ENCODE measurements around the gene CLRN2. TPM values are rescaled to one million over a fixed set of nuclear protein-coding genes. Genes with fewer than 3 reads are reported as not detected.

The CLRN2 gene
- total RNA-seq, 1 donor, result not detected

- peak; percentile 95 for DNase-seq (ENCODE audit: insufficient read length, low spot score, missing footprints)
- Histone ChIP-seq H2AFZ (ENCODE audit: low read length) (peak overlapping the region; percentile 6), H3K4me2 (ENCODE audit: insufficient read depth, low read length) (peak overlapping the region; percentile 32), H3K79me2 (ENCODE audit: insufficient read depth, low read length) (peaks cover 13% of the 10 kb centered on the region), H3K27me3 (ENCODE audit: insufficient read depth, low read length) (no peaks in the 10 kb centered on the region), H4K20me1 (ENCODE audit: insufficient read depth, low read length) (no peaks in the 10 kb centered on the region), H3K36me3 (ENCODE audit: insufficient read depth, low read length) (peaks cover 31% of the 10 kb centered on the region), H3K9me3 (ENCODE audit: low read depth, low read length) (no peaks in the 10 kb centered on the region), H3K4me3 (ENCODE audit: insufficient read depth, low read length) (no peak overlapping the region), H3K4me1 (ENCODE audit: insufficient read depth, low read length) (peaks cover 23% of the 10 kb centered on the region), H3K27ac (ENCODE audit: low read depth, low read length) (peak overlapping the region; percentile 49)
- TF ChIP-seq CTCF (IDR thresholded peaks at IDR 0.05; ENCODE audit: extremely low read depth, low read depth, low read length), result no peak
Observed at GRCh38 chr4:17494258-17495190, 20.4 kb upstream of the CLRN2 start.

- no peaks in the 10 kb centered on the region for H3K27me3 ChIP-seq (ENCODE audit: insufficient read depth, low read length)
- peaks cover 23% of the 10 kb centered on the region for H3K4me1 ChIP-seq (ENCODE audit: insufficient read depth, low read length)
- no peak overlapping the region for H3K4me2 ChIP-seq (ENCODE audit: insufficient read depth, low read length)
- H3K79me2 ChIP-seq (ENCODE audit: insufficient read depth, low read length), result peaks cover 12% of the 10 kb centered on the region
- H3K4me3 ChIP-seq (ENCODE audit: insufficient read depth, low read length), result no peak overlapping the region
- TF ChIP-seq CTCF (IDR thresholded peaks at IDR 0.05; ENCODE audit: extremely low read depth, low read depth, low read length), result no peak
- peaks cover 51% of the 10 kb centered on the region for H3K36me3 ChIP-seq (ENCODE audit: insufficient read depth, low read length)
- H3K27ac ChIP-seq (ENCODE audit: low read depth, low read length), result no peak overlapping the region
- peak; percentile 14 for DNase-seq (ENCODE audit: insufficient read length, low spot score, missing footprints)
- H3K9me3 ChIP-seq (ENCODE audit: low read depth, low read length), result no peaks in the 10 kb centered on the region
- H2AFZ ChIP-seq (ENCODE audit: low read length), result no peak overlapping the region
- no peaks in the 10 kb centered on the region for H4K20me1 ChIP-seq (ENCODE audit: insufficient read depth, low read length)
Observed at GRCh38 chr4:17497890-17498523, 17.0 kb upstream of the CLRN2 start.

- H3K4me1 ChIP-seq (ENCODE audit: insufficient read depth, low read length), result peaks cover 5% of the 10 kb centered on the region
- no peak for TF ChIP-seq CTCF (IDR thresholded peaks at IDR 0.05; ENCODE audit: extremely low read depth, low read depth, low read length)
- no peaks in the 10 kb centered on the region for H3K9me3 ChIP-seq (ENCODE audit: low read depth, low read length)
- peaks cover 56% of the 10 kb centered on the region for H3K36me3 ChIP-seq (ENCODE audit: insufficient read depth, low read length)
- peaks cover 4% of the 10 kb centered on the region for H3K79me2 ChIP-seq (ENCODE audit: insufficient read depth, low read length)
- DNase-seq (ENCODE audit: insufficient read length, low spot score, missing footprints), result no peak
- no peak overlapping the region for H3K4me2 ChIP-seq (ENCODE audit: insufficient read depth, low read length)
- H3K4me3 ChIP-seq (ENCODE audit: insufficient read depth, low read length), result no peak overlapping the region
- no peaks in the 10 kb centered on the region for H3K27me3 ChIP-seq (ENCODE audit: insufficient read depth, low read length)
- H2AFZ ChIP-seq (ENCODE audit: low read length), result no peak overlapping the region
- H4K20me1 ChIP-seq (ENCODE audit: insufficient read depth, low read length), result no peaks in the 10 kb centered on the region
- no peak overlapping the region for H3K27ac ChIP-seq (ENCODE audit: low read depth, low read length)
Observed at GRCh38 chr4:17500574-17500973, 14.4 kb upstream of the CLRN2 start.

DNA sequence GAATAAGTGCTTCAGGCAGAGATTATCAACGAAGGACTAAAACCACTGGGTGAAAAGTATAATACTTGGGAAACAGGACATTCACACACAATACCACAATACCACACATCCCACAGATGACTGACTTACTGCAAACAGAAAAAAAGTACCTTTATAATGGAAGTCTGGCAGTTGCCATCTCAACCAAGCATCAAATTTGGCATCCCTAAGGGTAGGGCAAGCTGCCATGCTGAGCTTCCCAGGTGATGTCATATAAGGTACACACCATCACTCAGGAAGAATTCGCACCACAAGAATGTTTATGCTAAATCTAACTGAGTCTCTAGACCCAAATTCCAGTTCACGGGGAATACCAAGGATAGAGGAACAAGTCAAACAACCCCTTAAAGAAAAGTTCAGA, 12.2 kb upstream of the CLRN2 start:
- TF ChIP-seq CTCF (IDR thresholded peaks at IDR 0.05; ENCODE audit: extremely low read depth, low read depth, low read length), result no peak
- Histone ChIP-seq H3K4me3 (ENCODE audit: insufficient read depth, low read length) (no peak overlapping the region), H3K27me3 (ENCODE audit: insufficient read depth, low read length) (no peaks in the 10 kb centered on the region), H2AFZ (ENCODE audit: low read length) (no peak overlapping the region), H3K4me1 (ENCODE audit: insufficient read depth, low read length) (no peaks in the 10 kb centered on the region), H3K9me3 (ENCODE audit: low read depth, low read length) (no peaks in the 10 kb centered on the region), H3K27ac (ENCODE audit: low read depth, low read length) (no peak overlapping the region), H4K20me1 (ENCODE audit: insufficient read depth, low read length) (no peaks in the 10 kb centered on the region), H3K36me3 (ENCODE audit: insufficient read depth, low read length) (peaks cover 47% of the 10 kb centered on the region), H3K4me2 (ENCODE audit: insufficient read depth, low read length) (no peak overlapping the region), H3K79me2 (ENCODE audit: insufficient read depth, low read length) (peaks cover under 1% of the 10 kb centered on the region)
- no peak for DNase-seq (ENCODE audit: insufficient read length, low spot score, missing footprints)
